ENCODE results near the gene ST3GAL4. TPM values are rescaled to one million over a fixed set of nuclear protein-coding genes. Genes with fewer than 3 reads are reported as not detected.

The ST3GAL4 gene
- total and polyA plus RNA-seq, 2 of the 8 experiments (the other 6 are each of a cell fraction or from before 2014, with no cell fraction given) = 15.6 to 20.0 TPM

- Histone ChIP-seq H3K14ac (ENCODE audit: insufficient read length) (no peak overlapping the region), H2BK5ac (ENCODE audit: low read depth, low read length) (no peak overlapping the region), H3K27ac (ENCODE audit: low read depth, low read length) (no peak overlapping the region), H2BK20ac (ENCODE audit: low read length) (no peak overlapping the region), H4K5ac (ENCODE audit: insufficient read length, low read depth, low read length) (no peak overlapping the region), H2BK15ac (ENCODE audit: low read length) (no peak overlapping the region), H3K4me3 (ENCODE audit: extremely low read depth in 1 of 4, insufficient read depth in 2 of 4, low read depth in 3 of 4, low read length in 4 of 4) (no peak overlapping the region), H2BK120ac (replicated peaks; ENCODE audit: low read depth, low read length) (no peak overlapping the region), H3K4me1 (replicated peaks in 1 of 4; ENCODE audit: control insufficient read depth in 3 of 4, insufficient read depth in 4 of 4, low read length in 3 of 4) (peaks cover 0 to 31% (median 5%) of the 10 kb centered on the region in 4 experiments; a peak in 5 of 7 replicates), H2AFZ (ENCODE audit: low read length) (no peak overlapping the region), H3K4ac (replicated peaks; ENCODE audit: insufficient read length, low read depth, low read length) (no peak overlapping the region), H3K79me1 (ENCODE audit: low read depth, low read length) (peaks cover 3% of the 10 kb centered on the region), H3K9me3 (ENCODE audit: insufficient read depth in 2 of 2, low read depth in 1 of 2, low read length in 1 of 2) (no peaks in the 10 kb centered on the region), H3K18ac (ENCODE audit: extremely low read depth, low read length) (no peak overlapping the region), H3K9ac (replicated peaks in 1 of 4; ENCODE audit: extremely low read depth in 1 of 4, low read depth in 3 of 4, low read length in 3 of 4) (no peak overlapping the region), H3K4me2 (ENCODE audit: insufficient read depth in 1 of 2, low read depth in 2 of 2, low read length in 2 of 2) (no peak overlapping the region), H3K23me2 (ENCODE audit: low read depth, low read length) (no peaks in the 10 kb centered on the region), H3K79me2 (ENCODE audit: control insufficient read depth in 1 of 2, insufficient read depth in 2 of 2, low read length in 2 of 2) (peaks cover 2 to 6% of the 10 kb centered on the region in 2 experiments; a peak in 2 of 4 replicates), H4K20me1 (replicated peaks in 1 of 2; ENCODE audit: control insufficient read depth in 1 of 2, insufficient read depth in 2 of 2, low read length in 2 of 2) (no peaks in the 10 kb centered on the region), H2AK5ac (ENCODE audit: low read depth, low read length) (no peak overlapping the region), H3K36me3 (ENCODE audit: control insufficient read depth in 2 of 4, insufficient read depth in 4 of 4, low read length in 3 of 4) (no peaks in the 10 kb centered on the region), H3K23ac (ENCODE audit: insufficient read length) (no peak overlapping the region), H4K91ac (replicated peaks; ENCODE audit: insufficient read length, low read length) (no peak overlapping the region), H4K8ac (ENCODE audit: extremely low read depth, insufficient read depth, low read length) (no peak overlapping the region), H3K56ac (replicated peaks; ENCODE audit: insufficient read length, low read depth, low read length) (no peak overlapping the region), H3K27me3 (replicated peaks in 1 of 4; ENCODE audit: control insufficient read depth in 3 of 4, extremely low read depth in 1 of 4, insufficient read depth in 3 of 4, low read length in 3 of 4) (no peaks in the 10 kb centered on the region), H2BK12ac (ENCODE audit: low read depth, low read length) (no peak overlapping the region)
- WGBS, 2 experiments (ENCODE audit: extremely low coverage in 1 of 2, insufficient coverage in 1 of 2, insufficient read length in 1 of 2, insufficient replicate concordance in 2 of 2, low coverage in 1 of 2, low lambda C conversion rate in 2 of 2, missing lambda C conversion rate in 1 of 2) = 84% methylated on average over 10 of the region's 10 CpGs; no CpG with 5 or more reads in 1 of the 2 experiments
- POLR2A ChIA-PET (ENCODE audit: partially characterized antibody) = interaction anchor here (0.7 to 1.4 kb wide), 3 partner anchors 8 to 24 kb away, joined by 3 to 6 read pairs (median 5); partner anchors contain the start of gene ST3GAL4
- CTCF ChIA-PET (ENCODE audit: partially characterized antibody) = interaction anchor here (1.4 to 1.5 kb wide), 4 partner anchors 9 to 53 kb away, joined by 3 to 7 read pairs (median 4); no protein-coding TSS in a partner anchor
- DNase-seq (ENCODE audit: low read depth in 1 of 2, low spot score in 2 of 2) (peak in 1 of 2 experiments; percentile 43), FAIRE-seq (no peak)
- TF ChIP-seq RFX5 (IDR thresholded peaks at IDR 0.05; ENCODE audit: borderline replicate concordance, low read depth, low read length) (no peak), POLR2A (IDR thresholded peaks at IDR 0.05; ENCODE audit: control extremely low read depth in 1 of 2, low read depth in 2 of 2, low read length in 2 of 2) (no peak), USF2 (IDR thresholded peaks at IDR 0.05; ENCODE audit: low read length) (no peak), GABPA (IDR thresholded peaks at IDR 0.05; ENCODE audit: borderline replicate concordance, insufficient read depth, low read length) (no peak), MAX (IDR thresholded peaks at IDR 0.05) (no peak), EGR1 (IDR thresholded peaks at IDR 0.05; ENCODE audit: borderline replicate concordance, low read depth, low read length) (no peak), TEAD4 (IDR thresholded peaks at IDR 0.05; ENCODE audit: low read depth, low read length) (no peak), SP4 (IDR thresholded peaks at IDR 0.05; ENCODE audit: low read length) (no peak), SUZ12 (IDR thresholded peaks at IDR 0.05; ENCODE audit: low read length) (no peak), CEBPB (IDR thresholded peaks at IDR 0.05; ENCODE audit: low read depth, low read length) (no peak), CBX8 (IDR thresholded peaks at IDR 0.05; ENCODE audit: borderline replicate concordance, low read depth, low read length) (no peak), HDAC6 (IDR thresholded peaks at IDR 0.05; ENCODE audit: low read depth, low read length) (no peak), RBBP5 (IDR thresholded peaks at IDR 0.05; ENCODE audit: borderline replicate concordance, low read depth, low read length) (no peak)
These were observed 8.3 kb downstream of the ST3GAL4 start for GRCh38 chr11:126363706-126364248.
